ENCODE measurements around the gene NES.
A peak's percentile ranks its signal among the peaks of the same experiment; 100 is the strongest.

Gene NES

GRCh38 chr1:156681196-156681960, 4.2 kb upstream of the NES start:
- TF ChIP-seq BHLHE40 (IDR thresholded peaks at IDR 0.05; ENCODE audit: borderline replicate concordance) = no peak
- TF ChIP-seq NFRKB (IDR thresholded peaks at IDR 0.05) = no peak
- TF ChIP-seq FOXA1 (IDR thresholded peaks at IDR 0.05) = no peak
- no peak for TF ChIP-seq CTBP1 (IDR thresholded peaks at IDR 0.05; ENCODE audit: borderline replicate concordance)
- TF ChIP-seq LEF1 (IDR thresholded peaks at IDR 0.05; ENCODE audit: borderline replicate concordance) = no peak
- no peak for TF ChIP-seq FOXK2 (IDR thresholded peaks at IDR 0.05)
- TF ChIP-seq L3MBTL2 (conservative IDR thresholded peaks at IDR 0.05) = no peak
- no peak for TF ChIP-seq ZNF384 (IDR thresholded peaks at IDR 0.05)
- TF ChIP-seq ELF4 (IDR thresholded peaks at IDR 0.05) = no peak
- TF ChIP-seq ARNT (IDR thresholded peaks at IDR 0.05) = no peak
- TF ChIP-seq SUZ12 (IDR thresholded peaks at IDR 0.05) = no peak
- TF ChIP-seq TARDBP (IDR thresholded peaks at IDR 0.05) = no peak
- no peak for TF ChIP-seq PKNOX1 (IDR thresholded peaks at IDR 0.05)
- no peak for TF ChIP-seq FOXM1 (IDR thresholded peaks at IDR 0.05; ENCODE audit: borderline replicate concordance)
- DNase-seq (ENCODE audit: extremely low spot score) = no peak
- CTCF ChIA-PET = interaction anchor here (0.6 to 6.6 kb wide), 10 partner anchors 8 to 57 kb away, joined by 3 to 70 read pairs (median 4); no protein-coding TSS in a partner anchor
- POLR2A ChIA-PET = interaction anchor here (1.2 to 8.1 kb wide), 4 partner anchors 22 to 57 kb away, joined by 4 to 122 read pairs (median 7); partner anchors contain the start of genes ISG20L2 and METTL25B

- CTCF ChIA-PET = interaction anchor here (0.7 to 6.6 kb wide), 5 partner anchors 9 to 46 kb away, joined by 5 to 70 read pairs (median 9); partner anchors contain the start of gene CRABP2
- no peak for DNase-seq (ENCODE audit: extremely low spot score)
- POLR2A ChIA-PET = interaction anchor here (1.6 to 8.1 kb wide), 3 partner anchors 20 to 55 kb away, joined by 6 to 122 read pairs (median 7); partner anchors contain the start of genes ISG20L2 and METTL25B
- TF ChIP-seq ARNT (IDR thresholded peaks at IDR 0.05) = no peak
- TF ChIP-seq PKNOX1 (IDR thresholded peaks at IDR 0.05) = no peak
- no peak for TF ChIP-seq SUZ12 (IDR thresholded peaks at IDR 0.05)
- TF ChIP-seq FOXM1 (IDR thresholded peaks at IDR 0.05; ENCODE audit: borderline replicate concordance) = no peak
- no peak for TF ChIP-seq HDGF (IDR thresholded peaks at IDR 0.05; ENCODE audit: borderline replicate concordance)
- TF ChIP-seq ELF4 (IDR thresholded peaks at IDR 0.05) = no peak
- no peak for TF ChIP-seq NFRKB (IDR thresholded peaks at IDR 0.05)
- TF ChIP-seq SP1 (IDR thresholded peaks at IDR 0.05) = no peak
- TF ChIP-seq FOXK2 (IDR thresholded peaks at IDR 0.05) = no peak
- TF ChIP-seq L3MBTL2 (conservative IDR thresholded peaks at IDR 0.05) = no peak
- no peak for TF ChIP-seq TARDBP (IDR thresholded peaks at IDR 0.05)
- no peak for TF ChIP-seq CTBP1 (IDR thresholded peaks at IDR 0.05; ENCODE audit: borderline replicate concordance)
- TF ChIP-seq ZNF384 (IDR thresholded peaks at IDR 0.05) = no peak
- TF ChIP-seq BHLHE40 (IDR thresholded peaks at IDR 0.05; ENCODE audit: borderline replicate concordance) = no peak
- no peak for TF ChIP-seq LEF1 (IDR thresholded peaks at IDR 0.05; ENCODE audit: borderline replicate concordance)
- TF ChIP-seq FOXA1 (IDR thresholded peaks at IDR 0.05) = no peak
These were observed 2.8 kb upstream of the NES start for GRCh38 chr1:156680056-156680455.

GRCh38 chr1:156677616-156678596, 699 bp upstream of the NES start:
- peak; percentile 80 for DNase-seq (ENCODE audit: extremely low spot score)
- POLR2A ChIA-PET = interaction anchor here (0.6 to 8.1 kb wide), 8 partner anchors 10 to 84 kb away, joined by 3 to 122 read pairs (median 7); partner anchors contain the start of genes CRABP2, ISG20L2 and METTL25B
- CTCF ChIA-PET = interaction anchor here (0.5 to 6.6 kb wide), 18 partner anchors 12 to 602 kb away, joined by 3 to 70 read pairs (median 6); partner anchors contain the start of genes CRABP2 and HAPLN2
- TF ChIP-seq BHLHE40 (IDR thresholded peaks at IDR 0.05; ENCODE audit: borderline replicate concordance) = no peak
- no peak for TF ChIP-seq PKNOX1 (IDR thresholded peaks at IDR 0.05)
- no peak for TF ChIP-seq SUZ12 (IDR thresholded peaks at IDR 0.05)
- no peak for TF ChIP-seq ARNT (IDR thresholded peaks at IDR 0.05)
- TF ChIP-seq SP1 (IDR thresholded peaks at IDR 0.05) = no peak

GRCh38 chr1:156676114-156676819, 940 bp downstream of the NES start:
- ChIA-PET POLR2A (interaction anchor here (0.8 to 8.1 kb wide), 9 partner anchors 8 to 57 kb away, joined by 3 to 122 read pairs (median 7); partner anchors contain the start of genes CRABP2, HAPLN2, ISG20L2 and METTL25B), CTCF (interaction anchor here (0.7 to 6.6 kb wide), 11 partner anchors 9 to 163 kb away, joined by 3 to 70 read pairs (median 7); partner anchors contain the start of genes CRABP2 and HAPLN2)
- no peak for DNase-seq (ENCODE audit: extremely low spot score)
- TF ChIP-seq BHLHE40 (IDR thresholded peaks at IDR 0.05; ENCODE audit: borderline replicate concordance) = no peak
- no peak for TF ChIP-seq CTBP1 (IDR thresholded peaks at IDR 0.05; ENCODE audit: borderline replicate concordance)
- TF ChIP-seq PKNOX1 (IDR thresholded peaks at IDR 0.05) = no peak
- TF ChIP-seq SUZ12 (IDR thresholded peaks at IDR 0.05) = no peak
- no peak for TF ChIP-seq HDGF (IDR thresholded peaks at IDR 0.05; ENCODE audit: borderline replicate concordance)
- TF ChIP-seq FOXM1 (IDR thresholded peaks at IDR 0.05; ENCODE audit: borderline replicate concordance) = no peak
- no peak for TF ChIP-seq ELF4 (IDR thresholded peaks at IDR 0.05)

Data from HEK293T (cell line).